HEK293 (cell line): ENCODE measurements around the gene MAP9.

Experiments used
- HIC1 ChIP-seq: fragments of 450-650 bp; formaldehyde crosslinking; IDR thresholded peaks from 2 replicates; pipeline ENCODE4 v1.5.1; 2016; ENCODE audit warnings: missing biosample characterization, missing genetic modification characterization
- TCF7L2 ChIP-seq: IDR thresholded peaks from 2 replicates; pipeline ENCODE4 v1.6.1; 2011; ENCODE audit warnings: low read depth, mild to moderate bottlenecking, inconsistent platforms, low read length, moderate library complexity, borderline replicate concordance
- ZBTB44 ChIP-seq: fragments of 450-650 bp; IDR thresholded peaks from 2 replicates; pipeline ENCODE4 v1.5.1; 2018; ENCODE audit warnings: missing biosample characterization, mild to moderate bottlenecking, missing genetic modification characterization
- ZFP37 ChIP-seq: fragments of 450-650 bp; formaldehyde crosslinking; IDR thresholded peaks from 2 replicates; pipeline ENCODE4 v1.5.1; 2016; ENCODE audit warnings: missing biosample characterization, missing genetic modification characterization
- ZFP69B ChIP-seq: fragments of 450-650 bp; formaldehyde crosslinking; IDR thresholded peaks from 2 replicates; pipeline ENCODE4 v1.5.1; 2016; ENCODE audit warnings: missing biosample characterization, missing genetic modification characterization
- ZNF335 ChIP-seq: fragments of 450-650 bp; formaldehyde crosslinking; conservative IDR thresholded peaks from 2 replicates; pipeline ENCODE4 v1.5.1; 2016; ENCODE audit warnings: missing biosample characterization, missing genetic modification characterization
- TF ChIP-seq, protein P1 (sequence below): fragments of 450-650 bp; formaldehyde crosslinking; IDR thresholded peaks from 2 replicates; pipeline ENCODE4 v1.5.1; 2016; ENCODE audit warnings: missing biosample characterization, missing genetic modification characterization

DNA sequence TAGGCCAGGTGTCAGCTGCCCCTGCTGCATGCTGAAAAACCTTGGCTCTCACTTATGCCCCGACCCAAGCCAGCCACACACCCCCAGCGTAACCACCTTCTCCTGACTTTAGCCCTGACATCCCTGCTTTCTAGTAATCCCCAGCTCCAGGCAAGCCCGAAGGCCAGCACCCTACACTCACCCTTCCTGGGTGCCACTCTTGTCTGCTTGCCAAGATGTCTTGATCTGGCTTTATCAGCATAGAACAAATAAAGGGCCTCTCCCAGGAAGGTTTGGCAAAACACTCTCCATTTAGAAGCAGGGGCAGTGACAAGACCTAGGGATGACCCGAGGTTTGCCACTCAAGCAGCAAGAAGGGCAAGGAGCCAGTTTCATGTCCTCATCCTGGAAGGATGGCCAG, 6.8 kb upstream of the MAP9 start:
- TF ChIP-seq, protein P1, sequence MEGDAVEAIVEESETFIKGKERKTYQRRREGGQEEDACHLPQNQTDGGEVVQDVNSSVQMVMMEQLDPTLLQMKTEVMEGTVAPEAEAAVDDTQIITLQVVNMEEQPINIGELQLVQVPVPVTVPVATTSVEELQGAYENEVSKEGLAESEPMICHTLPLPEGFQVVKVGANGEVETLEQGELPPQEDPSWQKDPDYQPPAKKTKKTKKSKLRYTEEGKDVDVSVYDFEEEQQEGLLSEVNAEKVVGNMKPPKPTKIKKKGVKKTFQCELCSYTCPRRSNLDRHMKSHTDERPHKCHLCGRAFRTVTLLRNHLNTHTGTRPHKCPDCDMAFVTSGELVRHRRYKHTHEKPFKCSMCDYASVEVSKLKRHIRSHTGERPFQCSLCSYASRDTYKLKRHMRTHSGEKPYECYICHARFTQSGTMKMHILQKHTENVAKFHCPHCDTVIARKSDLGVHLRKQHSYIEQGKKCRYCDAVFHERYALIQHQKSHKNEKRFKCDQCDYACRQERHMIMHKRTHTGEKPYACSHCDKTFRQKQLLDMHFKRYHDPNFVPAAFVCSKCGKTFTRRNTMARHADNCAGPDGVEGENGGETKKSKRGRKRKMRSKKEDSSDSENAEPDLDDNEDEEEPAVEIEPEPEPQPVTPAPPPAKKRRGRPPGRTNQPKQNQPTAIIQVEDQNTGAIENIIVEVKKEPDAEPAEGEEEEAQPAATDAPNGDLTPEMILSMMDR (tag by site-specific recombination) = no peak
- TF ChIP-seq ZBTB44 (no peak), ZNF335 (tag by site-specific recombination) (no peak), ZFP37 (tag by site-specific recombination) (no peak), TCF7L2 (no peak), HIC1 (tag by site-specific recombination) (no peak), ZFP69B (tag by site-specific recombination) (no peak)
